SK-N-MC (cell line): ENCODE results near the gene GALM.
A peak's percentile ranks its signal among the peaks of the same experiment; 100 is the strongest.
"Not testable (repeated sequence)": the region's sequence is repeated elsewhere in the genome, so short reads cannot be mapped to it uniquely, and the experiment has no call there.

Source experiments
- EZH2 ChIP-seq: fragments of 200-600 bp; sonication (generic); IDR thresholded peaks from one replicate; pipeline ENCODE4 v1.6.1; 2017; ENCODE audit warnings: antibody characterized with exemption
- POLR2AphosphoS5 ChIP-seq: IDR thresholded peaks from 2 replicates; pipeline ENCODE4 v1.6.1; 2012; ENCODE audit warnings: mild to moderate bottlenecking, low read depth, low read length, borderline replicate concordance

DNA sequence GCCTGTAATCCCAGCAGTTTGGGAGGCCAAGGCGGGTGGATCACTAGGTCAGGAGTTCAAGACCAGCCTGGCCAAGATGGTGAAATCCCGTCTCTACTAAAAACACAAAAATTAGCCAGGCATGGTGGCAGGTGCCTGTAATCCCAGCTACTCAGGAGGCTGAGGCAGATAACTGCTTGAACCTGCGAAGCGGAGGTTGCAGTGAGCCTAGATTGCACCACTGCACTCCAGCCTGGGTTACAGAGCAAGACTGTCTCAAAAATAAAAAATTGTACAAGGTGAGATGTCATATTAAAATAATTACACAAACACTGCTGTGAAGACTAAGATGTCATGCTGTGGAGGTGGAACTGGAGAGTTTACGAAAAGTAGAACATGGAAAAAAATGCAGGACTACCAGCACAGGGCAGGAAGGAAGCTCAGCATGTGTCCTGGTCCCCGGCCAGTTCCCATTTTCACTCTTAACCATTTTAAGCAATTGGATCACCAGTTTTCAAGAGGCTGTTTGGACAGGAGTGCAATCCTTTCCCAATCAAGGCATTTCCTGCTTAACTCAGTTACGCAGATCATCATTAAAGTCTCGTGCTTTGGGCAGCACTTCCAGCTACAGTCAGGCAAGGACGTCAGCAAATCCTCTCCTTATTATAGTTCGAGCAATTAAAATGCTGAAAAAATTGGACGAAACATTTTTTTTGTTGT lies 71.2 kb downstream of the GALM start:
- peak; percentile 82 for TF ChIP-seq POLR2AphosphoS5
- TF ChIP-seq EZH2 = not testable (repeated sequence)
